A549 (cell line): Measurements from ENCODE around the gene ZNF575. TPM values are rescaled to one million over a fixed set of nuclear protein-coding genes. Genes with fewer than 3 reads are reported as not detected.

Experiments
- ATAC-seq, 2 experiments: fragments of 200-7000 bp in 1 of 2; fragments of >200 bp in 1 of 2; cut with Nextera tagmentation in 1 of 2; cut with Tn5 transposase in 1 of 2; 3 replicates each; pipeline versions ENCODE4 v1.8.0 to v1.9.1; 2018 to 2020; ENCODE audit warnings: mild to moderate bottlenecking in 1 of 2, moderate library complexity in 1 of 2
- CTCF ChIA-PET: fragments of 300-600 bp; sonication (Branson Sonifier 250); formaldehyde crosslinking; extraction: SDS; loops from one replicate; lab custom pipeline; 2021; ENCODE audit warnings: antibody characterized with exemption, inconsistent platforms; lab: Yijun Ruan, JAX
- POLR2A ChIA-PET: fragments of 350-600 bp; formaldehyde crosslinking; extraction: SDS; loops from one replicate; lab custom pipeline; 2021; ENCODE audit warnings: antibody characterized with exemption, inconsistent platforms; lab: Yijun Ruan, JAX
- DNase-seq, 2 experiments: peaks; one replicate each; pipeline versions ENCODE4 v3.0.0 to v3.0.0-alpha.2; 2011 to 2016; ENCODE audit warnings: low read depth in 1 of 2, low spot score in 1 of 2
- FAIRE-seq: peaks from 2 replicates; lab custom pipeline; 2011; peaks lifted over from hg19 to GRCh38; lab: Jason Lieb, UNC
- H3K27ac ChIP-seq, 2 experiments: fragments of >200 bp; sonication (Bioruptor Twin); formaldehyde crosslinking; 3 replicates each; pipeline ENCODE4 v1.5.1; 2016 to 2017
- H3K4me1 ChIP-seq: fragments of >200 bp; sonication (Bioruptor Twin); formaldehyde crosslinking; 3 replicates; pipeline ENCODE4 v1.6.1; 2016
- H3K4me2 ChIP-seq: fragments of >200 bp; sonication (Bioruptor Twin); formaldehyde crosslinking; 3 replicates; pipeline ENCODE4 v1.6.1; 2016
- H3K4me3 ChIP-seq: fragments of >200 bp; sonication (Bioruptor Twin); formaldehyde crosslinking; 3 replicates; pipeline ENCODE4 v1.5.1; 2016
- H3K9me3 ChIP-seq: fragments of >200 bp; sonication (Bioruptor Twin); formaldehyde crosslinking; 3 replicates; pipeline ENCODE4 v1.6.1; 2016
- CBX8 ChIP-seq: fragments of 200-600 bp; sonication (generic); IDR thresholded peaks from 2 replicates; pipeline ENCODE4 v1.6.1; 2016
- ESRRA ChIP-seq: fragments of 150-350 bp; IDR thresholded peaks from 2 replicates; pipeline ENCODE4 v1.6.1; 2014; ENCODE audit warnings: mild to moderate bottlenecking, low read length, borderline replicate concordance
- FOSB ChIP-seq: fragments of 250-450 bp; sonication (Bioruptor Pico); IDR thresholded peaks from 2 replicates; pipeline ENCODE4 v1.5.0; 2020; ENCODE audit warnings: mild to moderate bottlenecking, moderate library complexity
- FOSL2 ChIP-seq, 2 experiments: fragments of 450-650 bp in 1 of 2; fragments of >200 bp in 1 of 2; sonication (Bioruptor Twin) in 1 of 2; formaldehyde crosslinking; IDR thresholded peaks; 2 replicates each; pipeline versions ENCODE4 v1.5.0 to v1.6.1; 2016 to 2020; ENCODE audit warnings: mild to moderate bottlenecking in 1 of 2, moderate library complexity in 1 of 2
- KDM5A ChIP-seq: fragments of 200-600 bp; sonication (generic); IDR thresholded peaks from 2 replicates; pipeline ENCODE4 v1.6.1; 2016; ENCODE audit warnings: antibody characterized with exemption, mild to moderate bottlenecking
- POLR2A ChIP-seq: IDR thresholded peaks from 2 replicates; pipeline ENCODE4 v1.6.1; 2012; ENCODE audit warnings: mild to moderate bottlenecking, low read length
- RARB ChIP-seq: fragments of 250-450 bp; sonication (Bioruptor Pico); IDR thresholded peaks from 2 replicates; pipeline ENCODE4 v1.8.0; 2021; ENCODE audit warnings: mild to moderate bottlenecking, moderate library complexity
- WGBS: methylation state at CpG from one replicate; pipeline ENCODE4 v1.1.6; 2017; ENCODE audit errors: missing lambda C conversion rate; 5-methylcytosine and 5-hydroxymethylcytosine counted together
- polyA plus RNA-seq, 4 experiments: library from polyadenylated mRNA; depleted of rRNA in 3 of 4; stranded (reverse); fragments of >200 nt; fragmentation: RNase III in 1 of 4; extraction: RNeasy Plus Mini Kit Qiagen cat#74134 plus additional on column Dnase treatment in 1 of 4; gene quantifications; 2 replicates in 3 of 4; 3 replicates in 1 of 4; pipeline ENCODE4 v1.2.3, GENCODE V29; 2011 to 2017
- TF ChIP-seq, protein P1 (sequence below): fragments of >200 bp; sonication (Bioruptor Twin); formaldehyde crosslinking; IDR thresholded peaks from 2 replicates; pipeline ENCODE4 v1.6.1; 2016
- TF ChIP-seq, protein P2 (sequence below): IDR thresholded peaks from 2 replicates; pipeline ENCODE4 v1.6.1; 2012; ENCODE audit warnings: low read depth, borderline replicate concordance
- TF ChIP-seq, protein P3 (sequence below): fragments of 450-650 bp; IDR thresholded peaks from 2 replicates; pipeline ENCODE4 v1.6.1; 2014; ENCODE audit warnings: antibody characterized with exemption
- TF ChIP-seq, protein P4 (sequence below): fragments of 200-600 bp; sonication (generic); IDR thresholded peaks from 2 replicates; pipeline ENCODE4 v1.6.1; 2016; ENCODE audit warnings: antibody characterized with exemption, mild to moderate bottlenecking, moderate library complexity

The ZNF575 gene
- polyA plus RNA-seq, 2 of the 4 experiments (the other 2 are of a cell fraction) = 0.09 to 1.5 TPM

DNA sequence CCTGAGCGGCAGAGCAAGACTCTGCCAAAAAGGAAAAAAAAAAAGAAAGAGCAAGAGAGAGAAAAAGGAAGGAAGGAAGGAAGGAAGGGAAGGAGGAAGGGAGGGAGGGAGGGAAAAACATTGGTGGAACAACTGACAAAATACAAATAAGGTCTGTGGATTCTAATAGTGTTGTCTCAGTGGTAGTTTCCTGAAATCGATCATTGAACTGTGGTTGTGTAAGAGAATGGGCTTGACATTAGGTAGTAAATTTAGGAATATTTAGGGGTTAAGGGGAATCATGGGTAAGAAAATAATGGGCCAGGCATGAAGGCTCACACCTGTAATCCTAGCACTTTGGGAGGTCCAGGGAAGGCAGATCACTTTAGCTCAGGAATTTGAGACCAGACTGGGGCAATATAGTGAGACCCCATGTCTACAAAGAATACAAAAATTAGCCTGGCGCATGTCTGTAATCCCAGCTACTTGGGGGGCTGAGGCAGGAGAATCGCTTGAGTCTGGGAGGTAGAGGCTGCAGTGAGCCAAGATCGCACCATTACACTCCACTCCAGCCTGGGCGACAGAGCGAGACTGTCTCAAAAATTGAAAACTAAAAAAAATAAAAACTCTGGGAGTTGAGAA, 42.9 kb upstream of the ZNF575 start:
- POLR2A ChIA-PET = no interaction called here
- 91% methylated on average over 7 of the region's 7 CpGs for WGBS
- no peak for DNase-seq
- Histone ChIP-seq H3K9me3 (no peaks in the 10 kb centered on the region), H3K4me3 (no peak overlapping the region), H3K4me1 (no peaks in the 10 kb centered on the region), H3K27ac (no peak overlapping the region), H3K4me2 (no peak overlapping the region)
- CTCF ChIA-PET = interaction anchor here (1.2 to 12.1 kb wide), 5 partner anchors 14 to 47 kb away, joined by 4 to 89 read pairs (median 6); partner anchors contain the start of gene PHLDB3
- TF ChIP-seq, protein P1, sequence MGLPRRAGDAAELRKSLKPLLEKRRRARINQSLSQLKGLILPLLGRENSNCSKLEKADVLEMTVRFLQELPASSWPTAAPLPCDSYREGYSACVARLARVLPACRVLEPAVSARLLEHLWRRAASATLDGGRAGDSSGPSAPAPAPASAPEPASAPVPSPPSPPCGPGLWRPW = no peak
- TF ChIP-seq POLR2A = no peak
- no peak for ATAC-seq
- FAIRE-seq = no peak

DNA sequence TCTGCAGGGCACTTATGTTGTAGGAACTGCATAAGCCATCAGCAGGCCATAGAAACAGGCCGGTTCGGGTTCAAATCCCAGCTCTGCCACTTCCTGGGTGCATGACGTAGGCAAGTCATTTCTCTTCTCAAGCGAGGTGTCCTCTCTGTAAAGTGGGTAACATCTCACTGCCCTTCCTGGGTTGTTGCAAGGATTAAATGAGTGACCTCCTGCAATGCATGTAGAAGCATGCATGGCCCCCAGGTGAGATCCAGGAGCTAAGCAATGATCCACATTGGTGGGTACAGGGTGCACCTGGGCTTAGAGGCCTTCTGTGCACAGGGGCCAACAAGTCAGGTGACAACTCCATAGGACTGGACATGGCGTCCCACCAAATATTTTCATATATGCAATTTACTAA, 42.2 kb upstream of the ZNF575 start:
- CTCF ChIA-PET = interaction anchor here (1.2 to 12.1 kb wide), 5 partner anchors 13 to 46 kb away, joined by 4 to 89 read pairs (median 6); partner anchors contain the start of gene PHLDB3

DNA sequence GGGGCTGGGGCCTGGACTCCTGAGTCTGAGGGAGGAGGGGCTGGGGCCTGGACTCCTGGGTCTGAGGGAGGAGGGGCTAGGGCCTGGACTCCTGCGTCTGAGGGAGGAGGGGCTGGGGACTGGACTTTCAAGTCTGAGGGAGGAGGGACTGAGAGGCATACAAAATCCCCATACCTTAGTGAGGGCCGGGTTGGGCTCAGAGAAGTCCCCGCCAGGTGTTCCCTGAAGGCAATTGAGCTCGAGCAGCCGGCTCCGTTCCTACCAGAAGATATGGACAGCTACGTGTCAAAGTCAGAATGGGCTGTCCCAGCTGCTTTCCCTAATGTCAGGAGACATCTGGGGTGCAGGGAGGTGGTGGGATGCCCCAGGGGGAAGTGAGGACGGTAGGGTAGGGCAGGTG, 37.9 kb upstream of the ZNF575 start:
- 81% methylated on average over 8 of the region's 8 CpGs for WGBS
- CTCF ChIA-PET = interaction anchor here (0.7 to 12.1 kb wide), 8 partner anchors 12 to 57 kb away, joined by 3 to 89 read pairs (median 4); no protein-coding TSS in a partner anchor

More for the DNA sequence above, 42.2 kb upstream of the ZNF575 start:
- no peak for ATAC-seq
- Histone ChIP-seq H3K4me2 (no peak overlapping the region), H3K4me3 (no peak overlapping the region), H3K27ac (no peak overlapping the region), H3K9me3 (no peaks in the 10 kb centered on the region), H3K4me1 (no peaks in the 10 kb centered on the region)
- WGBS = 70% methylated on average over 5 of the region's 5 CpGs
- POLR2A ChIA-PET = no interaction called here
- no peak for DNase-seq
- no peak for FAIRE-seq
- TF ChIP-seq RARB (CRISPR knock-in tag) (no peak), ESRRA (no peak), POLR2A (no peak), FOSL2 (IDR thresholded peaks at IDR 0.05) (no peak), FOSL2 (CRISPR knock-in tag; IDR thresholded peaks at IDR 0.05) (no peak), CBX8 (no peak)
- TF ChIP-seq, protein P2, sequence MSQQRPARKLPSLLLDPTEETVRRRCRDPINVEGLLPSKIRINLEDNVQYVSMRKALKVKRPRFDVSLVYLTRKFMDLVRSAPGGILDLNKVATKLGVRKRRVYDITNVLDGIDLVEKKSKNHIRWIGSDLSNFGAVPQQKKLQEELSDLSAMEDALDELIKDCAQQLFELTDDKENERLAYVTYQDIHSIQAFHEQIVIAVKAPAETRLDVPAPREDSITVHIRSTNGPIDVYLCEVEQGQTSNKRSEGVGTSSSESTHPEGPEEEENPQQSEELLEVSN = no peak
- TF ChIP-seq, protein P1 = no peak

More for the DNA sequence above, 37.9 kb upstream of the ZNF575 start:
- ATAC-seq (no peak), DNase-seq (no peak), FAIRE-seq (no peak)
- no peak overlapping the region for H3K4me3 ChIP-seq
- POLR2A ChIA-PET = interaction anchor here (0.5 kb wide), 1 partner anchor 33 kb away, joined by 3 read pairs; no protein-coding TSS in a partner anchor
- no peaks in the 10 kb centered on the region for H3K9me3 ChIP-seq
- H3K4me2 ChIP-seq = no peak overlapping the region
- peaks cover 4% of the 10 kb centered on the region; the same call in 1 of the 3 replicates for H3K4me1 ChIP-seq
- no peak overlapping the region for H3K27ac ChIP-seq
- TF ChIP-seq POLR2A (no peak), FOSB (CRISPR knock-in tag) (no peak), KDM5A (no peak)
- TF ChIP-seq, protein P3, sequence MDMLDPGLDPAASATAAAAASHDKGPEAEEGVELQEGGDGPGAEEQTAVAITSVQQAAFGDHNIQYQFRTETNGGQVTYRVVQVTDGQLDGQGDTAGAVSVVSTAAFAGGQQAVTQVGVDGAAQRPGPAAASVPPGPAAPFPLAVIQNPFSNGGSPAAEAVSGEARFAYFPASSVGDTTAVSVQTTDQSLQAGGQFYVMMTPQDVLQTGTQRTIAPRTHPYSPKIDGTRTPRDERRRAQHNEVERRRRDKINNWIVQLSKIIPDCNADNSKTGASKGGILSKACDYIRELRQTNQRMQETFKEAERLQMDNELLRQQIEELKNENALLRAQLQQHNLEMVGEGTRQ = no peak
- TF ChIP-seq, protein P4, sequence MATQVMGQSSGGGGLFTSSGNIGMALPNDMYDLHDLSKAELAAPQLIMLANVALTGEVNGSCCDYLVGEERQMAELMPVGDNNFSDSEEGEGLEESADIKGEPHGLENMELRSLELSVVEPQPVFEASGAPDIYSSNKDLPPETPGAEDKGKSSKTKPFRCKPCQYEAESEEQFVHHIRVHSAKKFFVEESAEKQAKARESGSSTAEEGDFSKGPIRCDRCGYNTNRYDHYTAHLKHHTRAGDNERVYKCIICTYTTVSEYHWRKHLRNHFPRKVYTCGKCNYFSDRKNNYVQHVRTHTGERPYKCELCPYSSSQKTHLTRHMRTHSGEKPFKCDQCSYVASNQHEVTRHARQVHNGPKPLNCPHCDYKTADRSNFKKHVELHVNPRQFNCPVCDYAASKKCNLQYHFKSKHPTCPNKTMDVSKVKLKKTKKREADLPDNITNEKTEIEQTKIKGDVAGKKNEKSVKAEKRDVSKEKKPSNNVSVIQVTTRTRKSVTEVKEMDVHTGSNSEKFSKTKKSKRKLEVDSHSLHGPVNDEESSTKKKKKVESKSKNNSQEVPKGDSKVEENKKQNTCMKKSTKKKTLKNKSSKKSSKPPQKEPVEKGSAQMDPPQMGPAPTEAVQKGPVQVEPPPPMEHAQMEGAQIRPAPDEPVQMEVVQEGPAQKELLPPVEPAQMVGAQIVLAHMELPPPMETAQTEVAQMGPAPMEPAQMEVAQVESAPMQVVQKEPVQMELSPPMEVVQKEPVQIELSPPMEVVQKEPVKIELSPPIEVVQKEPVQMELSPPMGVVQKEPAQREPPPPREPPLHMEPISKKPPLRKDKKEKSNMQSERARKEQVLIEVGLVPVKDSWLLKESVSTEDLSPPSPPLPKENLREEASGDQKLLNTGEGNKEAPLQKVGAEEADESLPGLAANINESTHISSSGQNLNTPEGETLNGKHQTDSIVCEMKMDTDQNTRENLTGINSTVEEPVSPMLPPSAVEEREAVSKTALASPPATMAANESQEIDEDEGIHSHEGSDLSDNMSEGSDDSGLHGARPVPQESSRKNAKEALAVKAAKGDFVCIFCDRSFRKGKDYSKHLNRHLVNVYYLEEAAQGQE = no peak
